IPS DF 19.7 (cell line): ENCODE results near the gene SEC14L1.

Source experiments
- DNase-seq: peaks from one replicate; pipeline ENCODE4 v3.0.0-alpha.2; 2013; ENCODE audit warnings: low read depth, low spot score

The SEC14L1 gene

DNA sequence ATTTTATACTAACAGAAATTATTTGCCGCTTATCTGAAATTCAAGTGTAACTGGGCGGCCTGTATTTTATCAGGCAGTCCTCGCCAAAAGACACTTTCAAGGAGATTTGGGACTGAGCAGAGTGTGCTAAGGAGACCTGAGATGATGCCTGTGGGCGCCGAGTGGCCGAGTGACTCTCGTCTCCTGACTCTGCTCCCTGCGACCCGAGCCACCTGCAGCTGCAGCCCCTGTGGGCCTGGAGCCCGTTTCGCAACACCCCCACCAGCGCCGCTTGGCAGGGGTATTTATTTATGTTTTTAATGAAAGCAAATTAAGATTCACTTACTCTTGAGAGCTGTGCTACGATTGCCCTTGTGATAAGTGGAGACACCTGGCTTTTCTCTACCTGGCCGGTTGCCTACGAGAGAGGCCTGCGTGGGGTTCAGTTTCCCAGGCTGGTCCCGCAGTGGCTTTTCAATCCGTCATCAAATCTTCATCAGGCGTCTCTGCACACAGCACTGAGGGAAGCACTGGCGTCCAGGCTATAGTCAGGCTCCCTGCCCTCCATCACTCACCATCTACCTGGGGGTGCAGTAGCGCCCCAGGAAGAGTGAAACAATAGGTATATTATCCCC, 124.0 kb downstream of the SEC14L1 start:
- no peak for DNase-seq

DNA sequence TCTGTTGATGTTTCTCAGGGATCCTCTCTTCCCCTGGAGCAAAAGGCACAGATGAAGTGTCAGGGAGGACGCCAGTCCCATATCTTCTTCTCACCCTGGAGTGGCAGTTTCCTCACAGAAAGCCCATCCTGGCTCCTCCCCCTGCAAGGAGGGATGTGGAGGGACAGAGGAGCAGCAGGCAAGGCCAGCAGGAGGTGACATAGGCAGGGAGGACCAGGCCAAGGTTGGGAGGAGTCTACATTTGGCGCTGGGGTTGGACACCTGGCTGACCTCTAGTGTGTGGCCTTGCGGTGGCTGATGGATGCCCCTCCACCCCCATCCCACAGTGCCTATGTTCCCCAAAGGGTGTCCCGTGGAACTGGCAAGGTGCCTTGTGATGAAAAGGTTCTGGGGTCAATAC, 125.4 kb downstream of the SEC14L1 start:
- no peak for DNase-seq
